HK-2 (cell line): Measurements from ENCODE around the gene SPC25.

Experiments
- DNase-seq: peaks from one replicate; pipeline ENCODE4 v3.0.0-alpha.2; 2018; ENCODE audit not compliant: unreplicated experiment

The SPC25 gene

DNA sequence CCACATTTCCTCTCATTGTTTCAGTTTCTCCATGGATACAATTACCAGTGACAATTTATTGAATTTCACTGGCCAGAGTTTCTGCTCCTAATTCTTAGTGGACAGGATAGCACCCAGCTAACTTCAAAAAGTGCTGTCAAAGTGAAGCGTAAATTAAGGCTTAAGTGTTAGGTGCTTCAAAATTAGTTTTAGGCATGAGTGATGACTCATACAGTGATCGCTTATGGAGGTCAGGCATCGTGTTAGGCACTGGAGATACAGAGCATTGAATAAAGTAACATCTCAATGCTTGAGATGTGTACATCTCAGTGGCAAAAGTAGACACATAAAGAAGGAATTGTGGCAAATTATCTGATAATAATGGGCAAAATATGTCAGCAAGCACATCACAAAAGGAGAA, 47.0 kb downstream of the SPC25 start:
- no peak for DNase-seq

DNA sequence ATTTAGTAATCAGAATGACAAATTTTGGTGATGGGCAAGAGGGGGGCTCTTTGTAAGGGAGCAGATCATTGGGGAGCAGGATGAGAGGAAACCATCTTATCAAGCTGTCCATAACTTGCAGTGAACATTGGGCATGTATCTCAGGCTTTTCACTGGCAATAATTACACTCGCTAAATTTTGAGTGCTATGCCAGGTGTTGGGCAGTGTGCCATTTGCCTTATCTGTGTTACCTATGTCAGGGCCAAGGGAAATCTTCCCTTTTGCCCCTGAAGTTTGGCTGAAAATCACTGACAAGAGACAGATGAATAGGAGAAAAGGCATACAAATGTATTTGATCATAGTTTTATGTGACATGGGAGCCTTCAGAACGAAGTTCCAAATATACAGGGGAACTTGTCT, 48.8 kb downstream of the SPC25 start:
- DNase-seq, result no peak

DNA sequence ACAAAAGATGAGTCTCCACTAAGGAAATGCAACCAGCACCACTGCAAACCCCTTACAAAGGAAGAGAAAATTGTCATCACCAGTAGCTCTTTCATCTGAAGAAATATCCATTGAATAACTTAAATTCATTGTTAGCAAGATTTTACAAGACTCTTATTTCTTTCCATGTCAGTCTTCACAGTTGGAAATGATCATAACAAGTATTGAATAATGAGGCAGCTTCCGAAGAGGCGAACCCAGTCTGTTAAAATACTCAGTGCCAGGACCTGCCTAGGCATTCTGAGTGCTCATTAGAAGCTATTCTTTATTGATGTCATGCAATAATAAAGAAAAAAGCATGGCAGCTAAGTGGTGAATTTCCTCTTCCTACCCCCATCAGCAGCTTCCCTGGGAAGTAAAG, 54.3 kb downstream of the SPC25 start:
- DNase-seq, result no peak

DNA sequence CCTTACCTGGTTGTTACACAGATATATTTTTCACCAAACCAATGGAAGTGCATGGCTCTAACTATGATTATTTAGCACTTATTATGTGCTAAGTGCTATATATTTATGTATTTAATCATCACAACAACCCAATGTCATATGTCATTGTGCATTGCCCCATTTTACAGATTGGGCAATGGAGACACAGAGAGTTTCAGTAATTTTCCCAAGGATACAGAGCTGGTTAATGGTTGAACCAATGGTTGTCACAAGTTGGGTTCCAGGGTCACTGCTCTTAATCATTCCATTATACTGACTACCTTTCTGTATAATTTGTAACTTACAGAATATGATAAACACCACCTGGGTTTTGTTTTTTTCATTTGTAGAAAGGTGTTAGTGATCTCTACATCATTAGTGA, 58.6 kb downstream of the SPC25 start:
- no peak for DNase-seq

DNA sequence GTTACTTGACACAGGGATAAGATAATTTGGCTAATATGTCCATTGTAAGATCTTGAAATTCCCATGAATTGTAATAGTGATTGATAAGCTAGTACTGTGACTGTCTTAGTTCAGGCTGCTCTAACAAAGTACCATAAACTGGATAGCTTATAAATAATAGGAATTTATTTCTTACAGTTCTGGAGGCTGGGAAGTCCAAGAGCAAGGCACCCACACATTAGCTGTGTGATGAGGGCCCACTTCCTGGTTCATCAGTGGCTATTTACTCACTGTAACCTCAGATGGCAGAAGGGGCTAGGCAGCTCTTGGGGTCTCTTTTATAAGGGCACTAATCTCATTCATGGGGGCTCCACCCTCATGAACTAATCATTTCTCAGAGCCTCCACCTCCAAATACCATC, 59.3 kb downstream of the SPC25 start:
- DNase-seq, result no peak

DNA sequence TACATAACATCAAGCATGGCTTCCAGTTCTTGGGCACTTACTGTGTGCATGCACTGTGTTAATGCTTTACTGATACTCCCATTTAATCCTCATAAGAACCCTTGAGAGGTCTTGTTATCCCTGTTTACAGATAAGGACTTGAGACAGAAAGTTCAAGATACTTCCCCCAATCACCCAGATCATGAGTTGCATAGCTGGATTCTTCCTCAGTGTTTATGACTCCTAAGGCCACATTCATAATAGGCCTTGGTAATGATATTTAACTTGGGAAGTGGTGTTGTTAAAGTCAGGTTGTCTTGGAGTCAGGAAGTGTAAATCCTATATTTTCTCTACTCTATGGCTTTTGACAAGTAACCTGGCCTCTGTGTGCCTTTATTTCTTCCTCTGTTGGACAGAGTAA, 65.1 kb downstream of the SPC25 start:
- DNase-seq, result no peak

DNA sequence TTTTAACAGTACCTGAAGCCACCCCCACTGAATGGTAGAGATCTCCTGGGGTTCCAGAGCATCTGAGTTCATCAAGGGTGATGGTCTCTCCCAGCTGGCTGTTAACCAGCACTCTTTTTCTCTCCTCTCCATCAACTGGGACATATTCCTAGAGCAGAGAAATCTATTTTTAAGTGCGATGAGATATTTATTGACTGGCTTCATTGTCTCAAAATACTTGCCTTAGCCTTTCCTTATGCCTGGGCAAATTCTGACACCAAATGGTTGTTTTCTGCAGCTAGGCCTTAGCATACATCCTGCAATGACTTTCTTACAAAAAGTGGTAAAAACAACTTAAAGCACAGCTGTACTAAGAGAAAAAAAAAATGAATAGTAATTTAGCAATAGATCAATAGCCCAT, 68.2 kb downstream of the SPC25 start:
- no peak for DNase-seq

DNA sequence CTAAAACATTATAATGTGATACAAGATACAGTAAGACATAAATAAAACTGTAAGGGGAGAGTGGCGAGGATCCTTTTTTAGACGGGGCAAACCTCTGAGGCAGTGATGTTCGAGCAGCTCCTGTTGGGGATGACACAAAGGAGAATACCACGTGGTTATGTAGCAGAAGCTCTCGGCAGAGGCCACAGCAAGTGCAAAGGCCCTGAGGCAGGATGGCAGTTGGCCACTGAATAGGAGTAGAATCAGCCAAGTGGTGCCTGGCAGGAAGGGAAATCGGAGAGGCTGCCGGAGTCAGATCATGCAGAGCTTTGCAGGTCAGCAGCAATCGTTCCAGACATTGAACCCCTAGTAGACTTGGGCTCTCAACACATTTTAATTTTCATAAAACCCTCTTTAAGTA, 68.7 kb downstream of the SPC25 start:
- no peak for DNase-seq
